Measurements from ENCODE around the gene RDX.

The RDX gene

DNA sequence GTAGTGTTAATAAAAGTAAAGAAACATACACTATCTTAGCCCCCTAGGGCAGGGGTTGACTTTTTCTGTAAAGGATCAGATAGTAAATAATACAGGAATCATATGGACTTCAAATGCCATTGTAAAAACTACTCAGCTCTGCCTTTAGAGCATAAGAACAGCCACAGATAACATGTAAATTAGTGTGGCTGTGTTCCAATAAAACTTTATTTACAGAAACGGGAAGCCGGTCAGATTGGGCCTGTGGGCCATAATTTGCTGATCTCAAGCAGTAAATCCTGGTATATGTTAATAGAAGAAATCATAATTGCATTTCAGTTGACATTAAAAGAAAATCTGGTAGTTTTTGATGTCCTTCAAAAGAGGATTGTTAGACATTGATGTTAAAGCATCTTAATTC is 126.7 kb downstream of the RDX start:
- DNase-seq = no peak

DNA sequence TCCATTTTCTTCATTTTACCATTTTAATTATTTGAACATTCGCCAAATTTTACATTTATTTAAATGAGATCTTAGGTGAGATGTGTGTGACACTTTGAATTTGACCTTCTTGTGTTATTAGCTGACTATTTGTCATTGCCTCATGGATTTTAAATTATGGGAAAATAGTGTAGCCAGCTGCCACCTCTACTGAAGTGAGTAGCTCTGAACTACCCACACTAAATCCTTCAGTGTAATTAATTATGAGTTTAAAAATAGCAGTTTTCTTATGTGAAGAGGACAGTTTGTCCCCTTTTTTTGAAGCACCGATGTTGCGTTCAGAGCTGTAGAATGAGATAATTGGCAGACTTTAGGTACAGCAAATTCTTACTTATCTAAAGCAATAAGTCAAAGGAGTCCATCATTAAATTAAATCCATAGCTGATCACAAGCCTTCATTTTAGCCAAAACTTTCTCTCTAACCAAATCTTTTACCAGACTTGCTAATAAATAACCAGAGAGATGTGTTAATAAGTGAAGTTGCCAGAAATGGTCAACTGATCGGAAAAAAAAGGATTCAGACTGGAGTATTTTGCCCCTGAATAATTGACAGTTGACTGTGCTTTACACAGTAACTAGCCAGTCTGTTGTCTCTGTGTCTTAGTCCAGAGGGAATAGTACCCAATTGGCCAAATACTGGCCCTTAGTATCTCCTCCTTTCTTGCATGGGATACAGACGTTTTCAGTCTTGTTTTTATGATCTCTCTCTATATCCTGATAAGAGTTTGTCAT is 128.2 kb downstream of the RDX start:
- DNase-seq = no peak

DNA sequence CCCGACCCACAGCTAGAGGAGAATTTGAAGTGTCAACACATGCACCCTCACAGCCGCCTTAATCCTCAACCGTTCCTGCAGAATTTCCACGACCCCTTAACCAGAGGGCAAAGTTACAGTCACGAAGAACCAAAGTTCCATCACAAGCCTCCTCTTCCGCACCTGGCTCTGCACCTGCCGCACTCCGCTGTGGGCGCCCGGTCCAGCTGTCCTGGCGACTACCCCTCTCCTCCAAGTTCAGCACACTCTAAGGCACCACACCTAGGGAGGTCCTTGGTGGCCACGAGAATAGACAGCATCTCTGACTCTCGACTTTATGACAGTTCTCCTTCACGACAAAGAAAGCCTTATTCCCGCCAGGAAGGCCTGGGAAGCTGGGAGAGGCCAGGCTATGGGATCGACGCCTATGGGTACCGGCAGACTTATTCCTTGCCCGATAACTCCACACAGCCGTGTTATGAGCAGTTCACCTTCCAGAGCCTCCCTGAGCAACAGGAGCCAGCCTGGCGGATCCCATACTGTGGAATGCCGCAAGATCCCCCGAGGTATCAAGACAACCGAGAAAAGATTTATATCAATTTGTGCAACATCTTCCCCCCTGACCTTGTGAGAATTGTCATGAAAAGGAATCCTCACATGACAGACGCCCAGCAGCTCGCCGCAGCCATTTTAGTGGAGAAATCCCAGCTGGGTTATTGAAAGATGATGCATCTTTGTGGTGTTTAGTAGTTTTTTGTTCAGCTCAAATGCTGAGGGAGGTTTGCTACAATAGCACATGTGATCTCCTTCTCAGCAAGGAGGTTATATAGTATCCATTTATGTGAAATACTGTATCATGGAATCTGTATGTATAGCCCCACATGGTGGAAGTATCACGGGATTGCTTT is 131.1 kb downstream of the RDX start:
- no peak for DNase-seq

DNA sequence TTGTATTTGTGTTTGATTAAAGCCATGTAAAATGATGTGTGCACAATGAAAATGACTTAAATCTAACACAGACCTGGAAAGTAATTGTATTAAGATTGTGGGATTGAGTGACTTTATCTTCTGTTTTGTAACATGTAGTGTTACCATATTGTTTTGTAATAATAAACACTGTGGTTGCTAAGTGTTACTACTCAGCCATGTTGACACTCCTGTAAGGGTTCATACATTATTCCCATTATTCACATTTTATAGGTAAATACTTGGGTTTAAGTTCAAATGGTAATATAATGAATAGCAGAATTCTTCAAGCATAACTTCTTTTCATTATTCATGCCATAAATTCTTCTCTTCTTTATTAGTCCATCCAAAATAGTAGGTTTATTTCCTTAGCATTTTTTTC is 134.2 kb downstream of the RDX start:
- no peak for DNase-seq

GRCh38 chr11:110161061-110161460 is 135.4 kb downstream of the RDX start:
- no peak for DNase-seq

DNA sequence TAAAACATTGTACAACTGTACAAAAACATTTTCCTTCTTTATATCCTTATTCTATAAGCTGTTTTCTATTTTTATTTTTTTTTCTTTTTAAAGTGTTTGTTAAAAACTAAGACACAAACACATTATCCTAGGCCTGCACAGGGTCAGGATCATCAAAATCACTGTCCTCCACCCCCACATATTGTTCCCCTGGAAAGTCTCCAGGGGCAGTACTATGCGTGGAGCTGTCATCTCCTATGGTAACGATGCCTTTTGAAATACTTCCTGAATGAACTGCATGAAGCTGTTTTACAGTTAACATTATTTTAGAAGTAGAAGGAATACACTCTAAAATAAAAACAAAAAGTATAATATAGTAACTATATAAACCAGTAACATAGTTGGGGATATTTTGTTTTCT is 136.0 kb downstream of the RDX start:
- no peak for DNase-seq

DNA sequence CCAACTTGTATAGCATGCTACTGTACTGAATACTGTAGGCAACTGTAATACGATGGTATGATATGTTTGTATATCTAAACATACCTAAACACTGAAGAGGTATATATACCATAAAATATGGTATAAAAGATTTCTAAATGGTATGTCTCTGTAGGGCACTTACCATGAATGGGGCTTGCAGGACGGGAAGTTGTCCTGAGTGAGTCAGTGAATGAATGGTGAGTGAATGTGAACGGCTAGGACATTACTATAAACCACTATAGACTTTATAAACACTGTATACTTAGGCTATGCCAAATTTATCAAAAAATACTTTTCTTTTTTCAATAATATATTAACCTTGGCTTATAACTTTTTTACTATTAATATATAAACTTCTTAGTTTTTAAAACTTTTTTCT is 136.4 kb downstream of the RDX start:
- DNase-seq = no peak

DNA sequence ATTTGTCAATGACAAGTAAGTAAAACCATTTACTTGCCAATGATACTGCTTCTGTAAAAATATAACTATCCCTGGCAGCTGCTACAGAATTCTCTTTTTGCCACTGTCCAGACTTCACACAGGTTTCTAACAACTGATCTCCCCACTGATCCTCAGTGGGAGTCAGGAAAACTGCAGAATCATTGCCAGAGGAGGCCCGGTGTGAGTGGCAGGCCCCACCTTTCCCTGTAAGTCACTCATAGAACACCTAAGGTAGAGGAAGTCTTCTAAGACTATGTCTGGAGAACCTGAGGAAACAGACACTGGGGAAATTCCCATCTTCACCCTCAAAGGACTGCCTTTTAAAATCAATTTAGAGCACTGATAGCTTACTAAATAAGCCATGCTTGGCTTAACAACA is 136.9 kb downstream of the RDX start:
- no peak for DNase-seq

DNA sequence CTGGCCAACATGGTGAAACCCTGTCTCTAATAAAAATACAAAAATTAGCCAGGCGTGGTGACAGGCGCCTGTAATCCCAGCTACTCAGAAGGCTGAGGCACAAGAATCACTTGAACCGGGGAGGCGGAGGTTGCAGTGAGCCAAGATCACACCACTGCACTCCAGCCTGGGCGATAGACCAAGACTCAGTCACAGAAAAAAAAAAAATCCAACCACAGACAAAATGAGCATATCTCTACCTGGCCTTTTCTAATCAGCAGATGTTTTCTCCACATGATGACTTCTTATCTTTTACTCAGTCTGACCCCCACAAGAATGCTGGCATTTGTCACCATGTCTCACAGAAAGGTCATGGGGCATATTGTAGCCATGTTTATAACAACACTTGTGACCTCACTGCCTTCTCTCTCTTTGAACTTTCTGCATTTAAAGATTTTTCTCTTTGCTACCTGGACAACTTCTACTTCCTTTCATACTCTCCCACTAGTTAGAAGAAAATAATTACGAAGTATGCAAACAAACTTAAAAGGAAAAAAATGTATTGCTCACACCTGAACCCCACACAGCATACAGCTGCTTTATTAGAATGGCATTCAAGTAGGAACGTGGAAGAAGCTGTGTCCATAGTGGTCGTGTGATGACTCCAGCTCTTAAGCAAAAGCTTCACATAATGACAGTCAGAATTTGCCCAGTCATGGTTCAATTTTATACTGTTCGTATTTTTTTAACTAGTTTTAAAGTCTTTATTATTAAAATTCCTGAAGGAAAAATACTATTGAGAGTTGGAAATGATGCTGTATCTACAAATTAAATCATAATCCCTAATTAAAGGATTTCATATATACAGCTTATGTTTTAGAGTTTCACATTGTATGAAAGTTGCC is 137.9 kb downstream of the RDX start:
- no peak for DNase-seq

DNA sequence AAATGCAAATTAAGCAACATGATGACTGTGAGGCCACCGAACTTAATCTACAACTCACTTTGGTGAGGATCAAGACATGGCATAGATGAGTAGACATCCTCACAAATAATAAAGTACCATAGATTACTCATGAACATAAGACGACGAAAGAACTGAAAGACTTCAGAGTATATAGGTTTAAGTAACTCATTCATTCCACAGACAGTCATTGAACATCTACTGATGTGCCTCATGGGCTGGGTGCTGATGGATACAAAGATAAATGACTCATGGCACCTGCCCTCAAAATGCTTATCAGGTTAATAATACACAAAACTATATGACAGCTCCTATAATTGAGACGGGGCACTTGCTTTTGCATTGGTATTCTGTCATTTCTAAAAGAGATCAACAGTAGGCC is 139.9 kb downstream of the RDX start:
- DNase-seq = no peak

DNA sequence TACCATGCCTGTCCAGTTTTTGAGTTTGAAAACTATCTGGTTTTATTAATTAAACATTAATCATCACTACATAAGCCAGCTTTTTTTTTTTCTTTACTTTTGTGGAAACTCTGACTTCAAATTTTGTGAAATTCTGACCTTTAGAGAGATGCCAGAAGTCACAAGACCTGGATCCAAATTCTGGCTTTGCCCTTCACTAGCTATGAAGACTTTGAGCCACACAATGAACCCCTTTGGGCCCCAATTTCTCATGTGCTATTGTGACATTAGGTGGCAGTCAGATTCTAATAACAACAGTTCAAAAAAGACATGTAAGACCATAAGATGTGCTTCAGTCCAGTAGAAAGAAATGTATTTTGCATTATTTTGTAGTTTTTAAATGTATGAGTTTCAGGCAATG is 142.9 kb downstream of the RDX start:
- DNase-seq = no peak

DNA sequence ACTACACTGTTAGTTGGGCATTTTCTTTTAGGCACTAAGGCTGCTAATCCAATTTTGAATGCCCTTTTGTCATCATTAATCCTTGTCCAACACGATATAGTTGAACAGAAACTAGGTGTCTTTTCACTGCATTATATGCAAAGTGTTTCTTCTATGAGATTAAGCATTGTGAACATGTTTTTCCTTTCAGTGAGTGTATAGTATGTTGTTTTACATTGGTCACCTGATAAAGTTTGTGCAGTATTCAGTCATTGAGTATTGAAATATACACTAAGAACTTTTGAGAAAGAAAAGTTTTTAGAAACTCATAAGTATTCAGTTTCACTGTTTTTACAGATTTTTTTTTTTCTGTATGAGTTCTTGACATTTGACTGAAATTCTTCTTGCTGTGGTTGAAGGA is 144.2 kb downstream of the RDX start:
- DNase-seq = no peak

GRCh38 chr11:110148775-110149744 is 147.4 kb downstream of the RDX start:
- no peak for DNase-seq

GRCh38 chr11:110147962-110148709 is 148.3 kb downstream of the RDX start:
- DNase-seq = peak; percentile 10

DNA sequence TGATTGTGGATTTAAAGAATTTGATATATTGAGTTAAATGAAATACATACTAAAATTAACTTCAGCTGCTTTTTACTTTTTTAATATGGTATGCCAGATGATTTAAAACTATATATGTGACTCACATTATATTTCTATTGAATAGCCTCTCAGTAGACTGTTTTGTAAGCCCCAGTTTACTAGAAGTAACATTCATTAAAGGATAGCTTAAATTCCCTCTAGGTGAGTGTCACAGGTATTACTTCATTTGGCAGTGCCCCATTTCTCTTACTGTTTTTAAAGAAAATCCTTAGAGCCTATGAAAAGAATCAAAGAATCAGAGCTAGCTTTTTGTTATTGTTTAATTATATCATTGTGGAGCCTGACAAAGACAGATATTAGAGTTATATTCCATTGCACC is 154.6 kb downstream of the RDX start:
- DNase-seq = no peak

GRCh38 chr11:110134110-110134509 is 162.3 kb downstream of the RDX start:
- peak; percentile 27 for DNase-seq

DNA sequence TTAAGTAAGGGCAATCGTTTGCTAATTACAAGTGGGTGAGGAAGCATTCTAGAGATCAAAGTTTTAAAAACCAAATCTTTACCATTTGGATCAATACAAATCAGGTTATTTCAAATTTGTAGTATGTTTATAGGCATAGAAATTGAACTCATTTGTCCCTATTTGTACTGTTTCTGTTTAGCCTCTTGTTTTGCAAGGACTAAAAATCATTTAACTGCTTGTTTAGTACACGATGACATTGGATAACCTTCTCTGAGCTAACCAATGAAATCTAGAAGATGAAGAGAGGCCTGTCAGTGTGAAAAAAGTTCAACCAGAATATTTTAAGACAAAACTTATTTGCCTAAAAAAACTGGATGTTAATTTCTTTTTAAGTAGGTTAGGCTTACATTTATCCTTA is 163.3 kb downstream of the RDX start:
- no peak for DNase-seq

- DNase-seq = no peak
Observed at GRCh38 chr11:110131386-110132123, 164.9 kb downstream of the RDX start.

DNA sequence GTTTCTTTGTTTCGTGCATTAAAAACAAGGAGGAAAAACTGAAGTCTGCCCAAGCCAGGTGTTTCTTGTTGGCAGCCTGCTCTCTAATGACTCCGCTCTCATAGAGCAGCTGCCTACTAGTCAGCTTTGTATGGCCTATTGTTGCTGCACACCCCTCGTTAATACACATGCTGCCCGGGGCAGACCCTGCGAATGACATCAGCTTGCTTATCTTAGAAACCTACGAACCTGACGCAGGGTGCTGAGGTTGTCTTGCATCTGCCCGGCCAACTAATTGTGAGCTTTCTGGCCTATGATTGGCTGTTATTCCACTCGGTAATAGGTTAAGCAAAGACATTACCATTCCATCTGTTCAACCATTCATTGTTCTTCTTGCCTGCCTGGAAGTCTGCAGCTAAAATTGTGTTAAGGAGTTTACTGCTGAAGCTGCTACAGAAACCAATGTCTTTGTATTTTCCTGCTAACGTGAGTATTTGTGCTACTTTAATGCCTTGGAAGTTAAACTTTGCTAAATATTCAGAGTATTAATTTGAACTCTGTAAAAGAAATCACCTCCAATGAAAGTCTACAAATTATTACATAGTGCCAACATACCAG is 165.7 kb downstream of the RDX start:
- peak; percentile 28 for DNase-seq

DNA sequence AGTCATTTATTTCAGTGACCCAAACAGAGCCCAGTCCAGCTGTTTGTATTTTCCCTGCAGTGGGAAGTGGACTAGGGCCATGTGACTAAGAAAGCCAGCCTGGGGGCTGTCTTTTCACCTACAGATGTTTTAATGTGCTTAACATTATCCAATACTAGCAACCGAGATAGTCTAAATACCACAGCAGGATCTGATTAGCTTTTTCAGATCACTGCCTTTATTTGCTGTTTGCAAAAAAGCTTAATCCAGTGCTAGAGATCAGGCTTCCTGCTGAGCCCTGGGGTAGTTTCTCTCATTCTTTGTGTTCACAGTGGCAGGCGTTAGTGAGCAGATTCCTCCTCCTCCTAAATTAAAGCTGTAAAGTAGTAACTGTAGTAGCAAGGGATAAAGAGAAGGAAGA is 168.3 kb downstream of the RDX start:
- peak; percentile 36 for DNase-seq

All from midbrain (tissue), 1 donor.